WTC11 (cell line): ENCODE results near the gene AP5Z1. TPM values are rescaled to one million over a fixed set of nuclear protein-coding genes. Genes with fewer than 3 reads are reported as not detected.

Experiments
- ATAC-seq: fragments of 200-7000 bp; cut with Tn5 transposase; 2 replicates; pipeline ENCODE4 v1.10.0; 2021; ENCODE audit warnings: mild to moderate bottlenecking, moderate library complexity
- CTCF ChIA-PET: fragments of 300-600 bp; sonication (Branson Sonifier 250); formaldehyde crosslinking; loops from one replicate; lab custom pipeline; 2021; ENCODE audit warnings: antibody characterized with exemption; lab: Charles Lee
- POLR2A ChIA-PET: fragments of 350-600 bp; sonication (Branson Sonifier 250); formaldehyde crosslinking; loops from one replicate; lab custom pipeline; 2021; ENCODE audit warnings: antibody characterized with exemption; lab: Charles Lee
- DNase-seq: peaks from one replicate; pipeline ENCODE4 v3.0.0; 2021; ENCODE audit warnings: low spot score
- H3K27ac Mint-ChIP-seq: 2 replicates; pipeline ENCODE4 v1.8.0; 2021; ENCODE audit warnings: mixed read lengths
- H3K27me3 Mint-ChIP-seq: 2 replicates; pipeline ENCODE4 v1.8.0; 2021; ENCODE audit warnings: low read depth, mild to moderate bottlenecking, moderate library complexity, mixed read lengths
- H3K36me3 Mint-ChIP-seq: 2 replicates; pipeline ENCODE4 v1.8.0; 2021; ENCODE audit warnings: mixed read lengths
- H3K4me1 Mint-ChIP-seq: 2 replicates; pipeline ENCODE4 v1.8.0; 2022; ENCODE audit warnings: mixed read lengths
- H3K4me3 Mint-ChIP-seq: 2 replicates; pipeline ENCODE4 v1.8.0; 2021; ENCODE audit warnings: mild to moderate bottlenecking, moderate library complexity, mixed read lengths
- H3K9me3 Mint-ChIP-seq: 2 replicates; pipeline ENCODE4 v1.8.0; 2021; ENCODE audit warnings: mixed read lengths
- FOXK1 ChIP-seq: sonication (generic); formaldehyde crosslinking; IDR thresholded peaks from 2 replicates; pipeline ENCODE4 v1.8.0; 2022; ENCODE audit warnings: mild to moderate bottlenecking, moderate library complexity, missing genetic modification reagents
- MYBL2 ChIP-seq: sonication (generic); formaldehyde crosslinking; IDR thresholded peaks from 2 replicates; pipeline ENCODE4 v1.8.1; 2023; ENCODE audit warnings: mild to moderate bottlenecking, moderate library complexity, missing genetic modification reagents
- NR1H2 ChIP-seq: sonication (generic); formaldehyde crosslinking; IDR thresholded peaks from 2 replicates; pipeline ENCODE4 v1.9.0; 2021; ENCODE audit warnings: mild to moderate bottlenecking, moderate library complexity, missing genetic modification reagents
- SMAD4 ChIP-seq: sonication (generic); formaldehyde crosslinking; IDR thresholded peaks from 2 replicates; pipeline ENCODE4 v1.8.0; 2022; ENCODE audit warnings: mild to moderate bottlenecking, missing genetic modification reagents
- TEAD1 ChIP-seq: sonication (generic); formaldehyde crosslinking; IDR thresholded peaks from 2 replicates; pipeline ENCODE4 v1.8.0; 2022; ENCODE audit warnings: mild to moderate bottlenecking, missing genetic modification reagents
- ZNF263 ChIP-seq: sonication (generic); formaldehyde crosslinking; IDR thresholded peaks from 2 replicates; pipeline ENCODE4 v1.8.1; 2022; ENCODE audit warnings: low read depth, mild to moderate bottlenecking, moderate library complexity, missing genetic modification reagents
- total RNA-seq: library from RNA; stranded (reverse); gene quantifications from 3 replicates; pipeline ENCODE4 v1.2.3, GENCODE V29; 2021
- TF ChIP-seq, protein P1 (sequence below): fragments of 250-450 bp; sonication (Bioruptor Pico); conservative IDR thresholded peaks from 2 replicates; pipeline ENCODE4 v1.9.0; 2021; ENCODE audit warnings: mild to moderate bottlenecking
- TF ChIP-seq, protein P2 (sequence below): sonication (generic); formaldehyde crosslinking; IDR thresholded peaks from 2 replicates; pipeline ENCODE4 v1.8.1; 2023; ENCODE audit warnings: mild to moderate bottlenecking, missing genetic modification reagents, borderline replicate concordance
- TF ChIP-seq, protein P3 (sequence below): sonication (generic); formaldehyde crosslinking; IDR thresholded peaks from 2 replicates; pipeline ENCODE4 v1.8.1; 2022; ENCODE audit warnings: missing genetic modification reagents, borderline replicate concordance

Gene AP5Z1
- total RNA-seq, 1 experiment from 2014 or later = 29.4 TPM

DNA sequence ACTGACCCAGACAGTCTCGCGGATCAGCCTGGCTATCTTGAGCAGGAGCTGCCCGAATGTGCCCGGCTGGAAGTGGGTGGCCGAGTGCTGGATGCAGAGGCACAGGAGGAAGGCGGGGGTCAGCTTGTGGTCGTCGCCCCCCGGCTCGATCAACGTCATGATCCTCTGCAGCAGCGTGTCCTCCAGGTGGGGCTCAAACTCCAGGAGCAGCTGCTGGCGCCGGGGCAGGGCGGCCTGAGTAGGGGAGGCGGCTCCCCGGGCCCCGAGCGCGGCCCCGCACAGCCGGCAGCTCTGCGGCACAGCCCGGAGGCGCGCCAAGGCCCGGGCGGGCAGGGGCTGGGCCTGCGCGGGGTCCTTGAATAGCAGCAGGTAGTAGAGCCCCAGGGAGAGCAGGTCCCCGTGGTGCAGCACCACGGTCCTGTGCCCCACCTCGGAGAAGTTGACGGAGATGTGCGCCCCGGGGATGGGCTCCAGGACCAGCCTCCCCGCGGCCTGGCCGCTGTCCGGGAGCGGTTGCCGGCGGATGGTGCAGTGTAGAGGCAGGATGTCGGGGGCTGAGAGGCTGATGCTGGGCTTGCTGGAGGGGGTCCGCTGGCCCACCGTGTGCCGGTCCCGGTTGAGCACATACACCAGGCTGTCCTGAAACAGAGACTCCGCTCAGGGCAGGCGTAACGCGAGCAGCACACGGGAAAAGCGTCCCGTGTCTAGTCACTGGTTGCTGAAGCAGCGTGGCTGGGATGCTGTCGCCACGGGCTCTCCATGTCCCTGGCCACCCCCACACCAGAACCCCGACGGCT lies 59.4 kb downstream of the AP5Z1 start:
- Mint-ChIP-seq H3K36me3 (no peaks in the 10 kb centered on the region), H3K27ac (no peak overlapping the region), H3K4me1 (peaks cover 7% of the 10 kb centered on the region), H3K27me3 (no peaks in the 10 kb centered on the region), H3K9me3 (no peaks in the 10 kb centered on the region), H3K4me3 (no peak overlapping the region)
- ChIA-PET CTCF (interaction anchor here (1.5 to 5.7 kb wide), 2 partner anchors 11 to 49 kb away, joined by 6 to 83 read pairs; partner anchors contain the start of gene RADIL), POLR2A (no interaction called here)
- DNase-seq (no peak), ATAC-seq (no peak)
- TF ChIP-seq, protein P1, sequence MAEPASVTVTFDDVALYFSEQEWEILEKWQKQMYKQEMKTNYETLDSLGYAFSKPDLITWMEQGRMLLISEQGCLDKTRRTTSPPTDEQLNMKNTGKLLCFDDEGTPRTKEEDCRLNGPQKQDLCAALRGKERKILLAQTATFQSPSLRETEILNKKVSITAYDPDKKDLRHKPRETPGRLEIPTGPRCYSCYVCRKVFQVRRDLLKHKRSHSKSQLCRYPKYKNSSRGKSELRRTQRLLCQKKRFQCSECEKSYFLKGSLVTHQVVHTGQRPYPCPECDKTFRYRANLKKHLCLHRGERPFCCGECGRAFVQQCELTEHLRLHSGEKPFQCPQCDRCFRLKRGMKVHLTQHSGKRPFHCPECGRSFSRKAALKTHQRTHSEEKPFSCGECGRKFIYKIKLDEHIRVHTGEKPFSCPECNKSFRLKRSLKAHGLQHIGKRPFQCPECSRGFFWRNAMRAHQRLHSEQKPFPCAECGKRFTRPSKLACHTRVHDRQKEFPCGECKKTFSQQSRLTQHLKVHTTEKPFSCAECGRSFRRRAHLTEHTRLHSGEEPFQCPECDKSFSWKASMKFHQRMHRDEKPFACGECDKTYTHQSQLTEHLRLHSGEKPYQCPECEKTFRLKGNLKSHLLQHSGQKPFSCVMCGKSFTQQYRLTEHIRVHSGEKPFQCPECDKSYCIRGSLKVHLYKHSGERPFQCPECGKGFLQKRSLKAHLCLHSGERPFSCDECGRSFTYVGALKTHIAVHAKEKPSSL (CRISPR knock-in tag) = no peak
- TF ChIP-seq NR1H2 (CRISPR knock-in tag) = no peak

DNA sequence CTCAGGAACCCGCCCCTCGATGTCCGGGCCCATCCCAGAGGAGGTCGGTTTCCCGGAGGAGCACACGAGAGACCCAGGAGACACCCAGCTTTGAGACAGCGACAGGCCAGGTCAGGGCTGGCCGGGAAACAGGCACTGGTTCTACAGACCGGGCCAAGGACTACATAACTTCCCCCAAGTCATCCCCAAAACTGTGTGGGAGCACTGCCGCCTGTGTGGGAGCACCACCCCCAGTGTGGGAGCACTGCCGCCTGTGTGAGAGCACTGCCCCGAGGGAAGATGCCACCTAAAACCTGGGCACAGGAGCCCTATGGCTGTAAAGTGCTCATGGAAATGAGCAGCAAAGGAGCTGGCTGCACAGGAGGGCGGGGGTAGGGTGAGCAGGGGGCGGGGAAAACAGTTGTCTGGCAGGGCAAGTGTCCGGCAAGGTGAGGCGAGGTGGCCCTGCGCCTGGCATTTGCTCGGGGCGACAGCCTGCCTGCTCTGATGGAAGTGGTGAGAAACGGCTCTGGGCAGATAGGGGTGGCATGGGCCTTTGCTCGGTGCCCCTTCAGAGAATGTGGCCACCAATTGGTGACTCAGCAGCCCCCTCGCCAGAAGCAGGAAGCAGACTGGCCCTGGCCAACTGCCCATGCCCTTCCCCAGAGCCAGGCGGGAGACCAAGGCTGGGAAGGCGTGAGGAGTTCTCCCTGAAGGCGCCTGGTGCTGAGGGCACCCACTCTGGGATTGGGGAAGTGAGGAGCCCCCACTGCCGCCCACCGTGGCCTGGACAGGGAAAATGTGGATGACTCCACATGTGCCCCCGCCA lies 60.2 kb downstream of the AP5Z1 start:
- H3K36me3 Mint-ChIP-seq = no peaks in the 10 kb centered on the region
- TF ChIP-seq ZNF263 (CRISPR knock-in tag) (peak; percentile 83), FOXK1 (CRISPR knock-in tag) (no peak), MYBL2 (CRISPR knock-in tag) (no peak)
- TF ChIP-seq, all 79 proteins: peak for 1
- Mint-ChIP-seq H3K27ac (no peak overlapping the region), H3K4me1 (0 out of 2 replicates have a peak, but pooled peaks cover 5% of the 10 kb centered on the region), H3K4me3 (no peak overlapping the region), H3K9me3 (no peaks in the 10 kb centered on the region), H3K27me3 (no peaks in the 10 kb centered on the region)
- ATAC-seq = no peak
- POLR2A ChIA-PET = no interaction called here
- CTCF ChIA-PET = interaction anchor here (1.1 to 1.3 kb wide), 2 partner anchors 11 to 48 kb away, joined by 4 to 5 read pairs; partner anchors contain the start of gene RADIL
- no peak for DNase-seq

DNA sequence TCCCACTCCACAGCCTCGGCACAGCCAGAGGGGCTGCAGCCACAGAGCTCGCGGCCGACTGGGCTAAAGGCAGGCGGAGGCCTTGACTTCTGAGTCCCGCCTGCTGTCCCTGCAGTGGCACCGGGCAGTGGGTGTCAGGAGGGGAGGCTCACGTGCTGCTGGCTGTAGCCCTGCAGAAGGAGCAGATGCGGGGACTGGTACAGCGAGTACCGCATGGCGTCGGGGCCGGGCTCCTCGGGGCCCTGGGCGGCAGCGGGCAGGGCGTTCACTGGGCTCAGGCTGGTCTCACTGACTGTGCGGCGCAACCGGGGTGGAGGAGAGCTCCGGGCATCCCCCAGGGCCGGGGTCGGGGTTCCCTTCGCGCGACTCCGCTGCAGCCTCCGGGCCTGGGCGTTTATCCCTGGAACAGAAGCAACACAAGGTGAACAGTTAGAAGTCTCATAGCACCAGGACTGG lies 60.8 kb downstream of the AP5Z1 start:
- ChIA-PET CTCF (interaction anchor here (1.1 to 1.3 kb wide), 2 partner anchors 10 to 47 kb away, joined by 4 to 5 read pairs; partner anchors contain the start of gene RADIL), POLR2A (no interaction called here)
- ATAC-seq = no peak
- TF ChIP-seq SMAD4 (CRISPR knock-in tag) (no peak), TEAD1 (no peak)
- TF ChIP-seq, protein P2, sequence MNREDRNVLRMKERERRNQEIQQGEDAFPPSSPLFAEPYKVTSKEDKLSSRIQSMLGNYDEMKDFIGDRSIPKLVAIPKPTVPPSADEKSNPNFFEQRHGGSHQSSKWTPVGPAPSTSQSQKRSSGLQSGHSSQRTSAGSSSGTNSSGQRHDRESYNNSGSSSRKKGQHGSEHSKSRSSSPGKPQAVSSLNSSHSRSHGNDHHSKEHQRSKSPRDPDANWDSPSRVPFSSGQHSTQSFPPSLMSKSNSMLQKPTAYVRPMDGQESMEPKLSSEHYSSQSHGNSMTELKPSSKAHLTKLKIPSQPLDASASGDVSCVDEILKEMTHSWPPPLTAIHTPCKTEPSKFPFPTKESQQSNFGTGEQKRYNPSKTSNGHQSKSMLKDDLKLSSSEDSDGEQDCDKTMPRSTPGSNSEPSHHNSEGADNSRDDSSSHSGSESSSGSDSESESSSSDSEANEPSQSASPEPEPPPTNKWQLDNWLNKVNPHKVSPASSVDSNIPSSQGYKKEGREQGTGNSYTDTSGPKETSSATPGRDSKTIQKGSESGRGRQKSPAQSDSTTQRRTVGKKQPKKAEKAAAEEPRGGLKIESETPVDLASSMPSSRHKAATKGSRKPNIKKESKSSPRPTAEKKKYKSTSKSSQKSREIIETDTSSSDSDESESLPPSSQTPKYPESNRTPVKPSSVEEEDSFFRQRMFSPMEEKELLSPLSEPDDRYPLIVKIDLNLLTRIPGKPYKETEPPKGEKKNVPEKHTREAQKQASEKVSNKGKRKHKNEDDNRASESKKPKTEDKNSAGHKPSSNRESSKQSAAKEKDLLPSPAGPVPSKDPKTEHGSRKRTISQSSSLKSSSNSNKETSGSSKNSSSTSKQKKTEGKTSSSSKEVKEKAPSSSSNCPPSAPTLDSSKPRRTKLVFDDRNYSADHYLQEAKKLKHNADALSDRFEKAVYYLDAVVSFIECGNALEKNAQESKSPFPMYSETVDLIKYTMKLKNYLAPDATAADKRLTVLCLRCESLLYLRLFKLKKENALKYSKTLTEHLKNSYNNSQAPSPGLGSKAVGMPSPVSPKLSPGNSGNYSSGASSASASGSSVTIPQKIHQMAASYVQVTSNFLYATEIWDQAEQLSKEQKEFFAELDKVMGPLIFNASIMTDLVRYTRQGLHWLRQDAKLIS (CRISPR knock-in tag) = no peak
- TF ChIP-seq, protein P3, sequence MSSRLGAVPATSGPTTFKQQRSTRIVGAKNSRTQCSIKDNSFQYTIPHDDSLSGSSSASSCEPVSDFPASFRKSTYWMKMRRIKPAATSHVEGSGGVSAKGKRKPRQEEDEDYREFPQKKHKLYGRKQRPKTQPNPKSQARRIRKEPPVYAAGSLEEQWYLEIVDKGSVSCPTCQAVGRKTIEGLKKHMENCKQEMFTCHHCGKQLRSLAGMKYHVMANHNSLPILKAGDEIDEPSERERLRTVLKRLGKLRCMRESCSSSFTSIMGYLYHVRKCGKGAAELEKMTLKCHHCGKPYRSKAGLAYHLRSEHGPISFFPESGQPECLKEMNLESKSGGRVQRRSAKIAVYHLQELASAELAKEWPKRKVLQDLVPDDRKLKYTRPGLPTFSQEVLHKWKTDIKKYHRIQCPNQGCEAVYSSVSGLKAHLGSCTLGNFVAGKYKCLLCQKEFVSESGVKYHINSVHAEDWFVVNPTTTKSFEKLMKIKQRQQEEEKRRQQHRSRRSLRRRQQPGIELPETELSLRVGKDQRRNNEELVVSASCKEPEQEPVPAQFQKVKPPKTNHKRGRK (CRISPR knock-in tag) = no peak
- H3K27me3 Mint-ChIP-seq = no peaks in the 10 kb centered on the region
- H3K36me3 Mint-ChIP-seq = no peaks in the 10 kb centered on the region
- H3K9me3 Mint-ChIP-seq = no peaks in the 10 kb centered on the region
- DNase-seq = no peak
- H3K27ac Mint-ChIP-seq = no peak overlapping the region
- H3K4me1 Mint-ChIP-seq = 0 out of 2 replicates have a peak, but pooled peaks cover 5% of the 10 kb centered on the region
- H3K4me3 Mint-ChIP-seq = no peak overlapping the region
